SH-SY5Y (cell line): ENCODE measurements around the gene MED27.

Experiments
- GATA2 ChIP-seq: IDR thresholded peaks from 2 replicates; pipeline ENCODE4 v1.6.1; 2011; ENCODE audit warnings: mild to moderate bottlenecking, low read depth, low read length
- GATA3 ChIP-seq: IDR thresholded peaks from 2 replicates; pipeline ENCODE4 v1.6.1; 2011; ENCODE audit warnings: low read depth, mild to moderate bottlenecking, low read length, moderate library complexity

GRCh38 chr9:132068605-132069004, 11.1 kb downstream of the MED27 start:
- TF ChIP-seq GATA2 (no peak), GATA3 (no peak)
